HG03520 (cell line): ENCODE measurements around the gene CACNA1E.
"Not testable (repeated sequence)": the region's sequence is repeated elsewhere in the genome, so short reads cannot be mapped to it uniquely, and the experiment has no call there.

Source experiments
- ATAC-seq: cut with Tn5 transposase; IDR thresholded peaks from one replicate; pipeline ENCODE4 v1.9.1; 2021; ENCODE audit warnings: mild to moderate bottlenecking, moderate library complexity; ENCODE audit not compliant: unreplicated experiment

The CACNA1E gene

DNA sequence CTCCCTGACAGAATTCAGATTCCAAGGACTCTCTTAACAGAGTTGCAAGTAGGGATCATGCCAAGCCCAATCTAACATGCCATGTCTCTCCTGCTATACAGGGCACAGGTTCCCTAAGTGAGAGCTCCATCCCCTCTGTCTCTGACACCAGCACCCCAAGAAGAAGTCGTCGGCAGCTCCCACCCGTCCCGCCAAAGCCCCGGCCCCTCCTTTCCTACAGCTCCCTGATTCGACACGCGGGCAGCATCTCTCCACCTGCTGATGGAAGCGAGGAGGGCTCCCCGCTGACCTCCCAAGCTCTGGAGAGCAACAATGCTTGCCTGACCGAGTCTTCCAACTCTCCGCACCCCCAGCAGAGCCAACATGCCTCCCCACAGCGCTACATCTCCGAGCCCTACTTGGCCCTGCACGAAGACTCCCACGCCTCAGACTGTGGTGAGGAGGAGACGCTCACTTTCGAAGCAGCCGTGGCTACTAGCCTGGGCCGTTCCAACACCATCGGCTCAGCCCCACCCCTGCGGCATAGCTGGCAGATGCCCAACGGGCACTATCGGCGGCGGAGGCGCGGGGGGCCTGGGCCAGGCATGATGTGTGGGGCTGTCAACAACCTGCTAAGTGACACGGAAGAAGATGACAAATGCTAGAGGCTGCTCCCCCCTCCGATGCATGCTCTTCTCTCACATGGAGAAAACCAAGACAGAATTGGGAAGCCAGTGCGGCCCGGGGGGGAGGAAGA lies 315.0 kb downstream of the CACNA1E start:
- ATAC-seq: no peak

GRCh38 chr1:181801617-181802016 lies 318.3 kb downstream of the CACNA1E start:
- no peak for ATAC-seq

DNA sequence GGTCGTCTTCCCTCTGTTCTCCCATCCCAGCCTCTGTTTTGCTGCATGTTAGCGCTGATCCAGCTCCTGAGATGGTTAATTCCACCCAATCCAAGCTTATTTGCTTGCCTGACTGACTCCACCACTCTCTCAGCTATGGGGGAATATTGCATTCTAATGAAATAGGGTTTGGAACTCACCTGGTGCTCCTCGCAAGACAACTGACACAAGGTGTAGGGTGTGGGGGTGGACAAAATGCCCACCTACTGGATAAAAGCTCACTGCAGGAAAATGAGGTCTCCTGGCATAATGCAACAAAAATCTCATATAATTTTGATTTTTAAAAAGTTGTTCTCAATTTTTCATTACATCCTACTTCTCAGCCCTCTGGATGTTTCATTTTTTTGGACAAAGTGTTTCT lies 319.1 kb downstream of the CACNA1E start:
- ATAC-seq: no peak

- ATAC-seq: no peak
Measured at GRCh38 chr1:181803421-181803820, 320.1 kb downstream of the CACNA1E start.

DNA sequence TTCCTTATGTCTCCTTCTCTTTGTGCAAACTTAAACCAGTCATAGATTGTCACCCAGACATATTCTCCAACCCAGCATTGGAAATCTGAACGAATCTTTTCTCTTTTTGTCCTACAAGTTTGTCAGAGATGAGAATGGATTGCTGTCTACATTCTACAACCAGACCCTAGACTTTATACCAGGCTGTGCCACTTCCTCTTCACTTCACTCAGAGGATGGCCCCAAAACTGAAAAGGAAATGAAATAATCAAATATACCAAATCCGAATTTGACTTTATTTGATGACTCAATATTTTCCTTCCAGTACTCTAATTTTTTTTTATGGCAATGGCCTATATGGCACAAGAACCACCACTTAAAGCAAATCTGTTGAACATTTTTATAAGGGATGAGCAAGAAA lies 321.7 kb downstream of the CACNA1E start:
- no peak for ATAC-seq

DNA sequence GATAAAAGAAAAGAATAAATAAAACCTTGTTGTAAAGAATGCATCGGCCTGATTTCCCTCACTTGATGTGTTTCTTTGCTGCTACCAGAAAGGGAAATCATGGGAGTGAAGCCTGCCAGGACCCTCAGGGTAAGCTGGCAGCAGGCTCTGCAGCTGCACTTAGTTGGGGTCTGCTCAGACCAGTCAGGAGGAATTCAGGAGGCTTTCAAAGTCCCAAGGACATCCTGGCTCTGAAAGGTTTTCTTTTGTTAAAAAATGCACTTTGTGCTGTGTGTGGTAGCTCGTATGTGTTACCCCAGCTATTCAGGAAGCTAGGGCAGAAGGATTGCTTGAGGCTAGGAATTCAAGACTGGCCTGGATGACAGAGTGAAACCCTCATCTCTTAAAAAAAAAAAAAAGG lies 323.4 kb downstream of the CACNA1E start:
- ATAC-seq: no peak

DNA sequence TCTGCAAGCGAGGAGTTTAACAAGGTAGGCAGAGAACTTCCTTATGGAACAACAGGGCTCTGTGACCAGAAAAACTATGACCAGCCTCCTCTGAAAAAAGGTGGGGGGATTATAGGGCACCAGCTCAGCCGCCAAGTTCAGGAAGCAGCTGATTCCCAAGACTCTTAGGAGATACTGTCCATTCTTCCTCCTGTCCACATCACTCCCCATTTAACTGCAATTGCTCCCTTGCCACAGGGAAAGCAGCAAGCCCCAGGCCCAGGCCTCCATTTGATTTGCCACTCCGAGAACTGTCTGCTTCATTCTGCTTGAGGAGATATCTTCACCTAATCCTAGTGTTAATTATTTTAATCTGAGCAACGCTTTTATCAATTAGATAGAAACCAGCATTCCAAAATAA lies 323.9 kb downstream of the CACNA1E start:
- ATAC-seq: no peak

DNA sequence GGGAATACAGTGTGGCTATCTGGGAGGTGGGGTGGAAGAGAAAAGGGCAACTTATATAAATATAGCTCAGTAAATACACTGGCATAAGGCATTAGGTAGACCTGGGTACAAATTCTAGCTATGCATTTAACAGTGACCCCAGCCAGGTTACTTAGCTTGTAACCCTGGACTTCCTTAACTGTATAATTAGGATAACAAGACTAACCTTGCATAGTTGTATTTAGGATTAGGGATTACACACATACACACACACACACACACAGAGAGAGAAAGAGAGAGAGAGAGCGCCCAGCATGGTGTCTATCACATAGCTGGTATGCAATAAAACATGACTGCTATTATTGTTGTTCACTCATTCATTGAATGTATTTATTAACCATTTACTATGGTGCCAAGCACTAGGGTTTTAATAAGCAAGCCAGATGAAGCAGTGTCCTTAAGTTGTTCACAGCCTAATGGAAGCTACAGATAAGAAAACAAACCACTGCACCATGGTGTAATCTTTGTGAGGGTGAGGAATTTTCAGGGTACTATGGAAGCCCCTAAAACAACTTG lies 326.8 kb downstream of the CACNA1E start:
- ATAC-seq: no peak

GRCh38 chr1:181812208-181812607 lies 328.9 kb downstream of the CACNA1E start:
- ATAC-seq: no peak

GRCh38 chr1:181813266-181813665 lies 329.9 kb downstream of the CACNA1E start:
- ATAC-seq: no peak

GRCh38 chr1:181816608-181817007 lies 333.3 kb downstream of the CACNA1E start:
- no peak for ATAC-seq

GRCh38 chr1:181817091-181817490 lies 333.8 kb downstream of the CACNA1E start:
- ATAC-seq: no peak

DNA sequence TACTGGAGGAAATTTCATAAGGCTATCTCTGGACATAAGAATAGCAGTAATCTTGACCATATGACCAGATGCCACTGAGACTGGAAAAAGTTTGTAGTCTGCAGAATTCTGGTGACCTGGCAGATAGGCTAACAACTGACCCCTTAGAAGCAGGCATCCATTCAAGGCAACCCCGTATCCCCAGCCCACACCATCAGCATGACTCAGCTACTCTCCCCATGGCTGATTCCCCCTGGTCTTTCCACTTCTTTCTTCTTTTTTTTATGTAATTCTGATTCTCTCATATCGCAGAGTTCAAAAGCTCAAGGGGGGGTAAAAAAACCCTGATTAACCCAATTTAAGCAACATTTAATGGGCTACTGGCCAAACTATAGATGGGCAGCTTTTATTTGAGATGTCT lies 335.1 kb downstream of the CACNA1E start:
- no peak for ATAC-seq

DNA sequence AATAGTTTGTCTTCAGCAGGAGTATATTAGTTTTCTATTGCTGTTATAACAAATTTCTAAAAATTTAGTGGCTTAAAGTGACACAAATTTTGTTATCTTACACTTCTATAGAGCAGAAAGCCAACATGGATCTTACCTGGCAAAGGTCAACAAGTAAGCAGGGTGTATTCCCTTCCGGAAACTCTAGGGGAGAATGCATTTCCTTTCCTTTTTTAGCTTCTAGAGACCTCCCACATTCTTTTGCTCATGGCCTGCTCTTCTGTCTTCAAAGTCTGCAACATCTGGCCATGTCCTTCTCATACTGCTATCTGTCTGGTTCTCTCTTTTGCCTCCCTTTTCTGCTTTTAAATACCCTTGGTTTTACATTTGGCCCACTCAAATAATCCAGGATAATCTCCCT lies 335.6 kb downstream of the CACNA1E start:
- ATAC-seq: no peak

DNA sequence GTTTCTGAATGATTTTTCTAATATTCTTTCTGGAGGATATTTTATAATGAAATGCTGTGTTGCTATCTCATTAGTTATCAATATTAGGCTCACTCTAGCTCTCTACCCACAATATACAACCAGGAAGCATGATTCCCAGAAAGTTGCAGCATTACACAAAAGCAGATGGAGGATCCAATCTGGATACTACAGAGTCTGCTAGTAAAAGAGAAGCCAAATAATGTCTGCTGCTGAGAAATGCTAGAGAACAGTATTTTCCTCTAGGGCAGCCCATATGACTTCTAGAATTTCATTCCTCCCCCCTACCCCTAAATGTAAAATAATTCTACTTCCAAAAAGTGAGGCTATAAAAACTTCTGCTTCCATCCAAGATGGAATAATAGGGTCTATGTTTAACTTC lies 338.4 kb downstream of the CACNA1E start:
- ATAC-seq: no peak

GRCh38 chr1:181832173-181832880 lies 349.0 kb downstream of the CACNA1E start:
- ATAC-seq: not testable (repeated sequence)

DNA sequence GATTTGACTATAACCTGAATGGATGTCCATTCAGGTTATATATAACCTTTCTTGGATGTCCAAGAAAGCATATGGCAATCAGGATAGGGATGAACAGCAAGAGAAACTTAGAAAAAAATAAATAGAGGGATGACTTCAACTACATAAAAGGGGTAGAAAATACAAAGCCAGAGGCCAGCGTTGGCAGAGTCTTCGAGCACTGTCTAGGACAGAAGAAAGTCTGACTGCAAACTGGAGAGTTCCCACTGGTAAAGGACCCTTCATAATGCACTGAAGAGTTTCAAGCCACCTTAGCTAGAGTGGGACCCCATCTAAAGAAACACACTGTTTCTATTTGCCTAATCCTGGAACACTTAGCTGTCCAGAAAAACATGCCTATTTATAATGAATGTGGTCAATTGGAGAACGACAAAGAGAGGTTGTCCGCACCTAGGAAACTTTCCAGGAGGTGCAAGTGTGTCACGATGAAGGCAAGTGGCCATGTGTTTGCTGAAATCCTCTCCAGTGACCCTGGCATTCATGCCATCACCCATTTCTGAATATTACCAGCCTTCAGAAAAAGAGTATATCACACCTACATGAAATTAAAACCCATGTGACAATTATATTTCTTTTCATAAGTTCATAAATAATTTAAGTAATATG lies 362.8 kb downstream of the CACNA1E start:
- ATAC-seq: no peak

- ATAC-seq: no peak
Measured at GRCh38 chr1:181846681-181847080, 363.4 kb downstream of the CACNA1E start.

- no peak for ATAC-seq
Measured at GRCh38 chr1:181849071-181849470, 365.8 kb downstream of the CACNA1E start.

DNA sequence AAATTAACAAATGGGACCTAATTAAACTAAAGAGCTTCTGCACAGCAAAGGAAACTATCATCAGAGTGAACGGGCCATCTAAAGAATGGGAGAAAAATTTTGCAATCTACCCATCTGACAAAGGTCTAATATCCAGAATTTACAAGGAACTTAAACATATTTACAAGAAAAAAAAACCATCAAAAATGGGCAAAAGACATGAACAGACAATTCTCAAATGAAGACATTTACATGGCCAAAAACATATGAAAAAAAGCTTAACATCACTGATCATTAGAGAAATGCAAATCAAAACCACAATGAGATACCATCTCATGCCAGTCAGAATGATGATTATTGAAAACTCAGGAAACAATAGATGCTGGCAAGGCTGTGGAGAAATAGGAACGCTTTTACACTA lies 370.9 kb downstream of the CACNA1E start:
- not testable (repeated sequence) for ATAC-seq

DNA sequence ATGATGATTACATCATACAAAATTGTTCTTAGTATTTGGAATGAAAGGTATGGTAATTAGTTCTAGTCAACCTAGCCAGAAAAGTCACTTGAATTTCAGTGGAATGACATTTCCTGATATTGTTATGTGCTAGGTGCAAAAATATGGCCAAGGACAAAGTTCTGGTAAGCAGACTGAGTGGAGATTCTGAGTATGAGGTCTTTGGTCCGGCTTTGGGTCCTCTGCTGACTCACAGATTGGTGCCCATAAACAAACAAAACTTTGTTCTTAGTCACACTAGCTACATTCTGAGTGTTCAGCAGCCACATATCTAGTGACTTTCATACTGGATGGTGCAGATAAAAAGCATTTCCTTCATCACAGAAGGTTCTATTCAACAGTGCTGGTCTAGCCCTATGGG lies 372.1 kb downstream of the CACNA1E start:
- ATAC-seq: no peak
